ENCODE measurements around the gene DPP3.

The DPP3 gene

GRCh38 chr11:66471142-66471541 is 9.1 kb upstream of the DPP3 start:
- no peak for DNase-seq (ENCODE audit: low read depth, low spot score)
- TF ChIP-seq CTCF (IDR thresholded peaks at IDR 0.05; ENCODE audit: low read depth, low read length), result no peak
- in situ Hi-C loops (cut with HindIII; ENCODE audit: low sequenced_read_pairs), result no loop called here
- no peak overlapping the region for H3K4me3 ChIP-seq (ENCODE audit: low read depth, low read length)

- no peak for DNase-seq (ENCODE audit: low read depth, low spot score)
- no peak for TF ChIP-seq CTCF (IDR thresholded peaks at IDR 0.05; ENCODE audit: low read depth, low read length)
- in situ Hi-C loops (cut with HindIII; ENCODE audit: low sequenced_read_pairs), result no loop called here
- no peak overlapping the region for H3K4me3 ChIP-seq (ENCODE audit: low read depth, low read length)
Measured at GRCh38 chr11:66472054-66472453, 8.2 kb upstream of the DPP3 start.

- H3K4me3 ChIP-seq (ENCODE audit: low read depth, low read length), result no peak overlapping the region
- no peak for DNase-seq (ENCODE audit: low read depth, low spot score)
- no peak for TF ChIP-seq CTCF (IDR thresholded peaks at IDR 0.05; ENCODE audit: low read depth, low read length)
- in situ Hi-C loops (cut with HindIII; ENCODE audit: low sequenced_read_pairs), result no loop called here
Measured at GRCh38 chr11:66473167-66473566, 7.1 kb upstream of the DPP3 start.

GRCh38 chr11:66473608-66474515 is 6.4 kb upstream of the DPP3 start:
- in situ Hi-C loops (cut with HindIII; ENCODE audit: low sequenced_read_pairs), result no loop called here
- H3K4me3 ChIP-seq (ENCODE audit: low read depth, low read length), result no peak overlapping the region
- no peak for TF ChIP-seq CTCF (IDR thresholded peaks at IDR 0.05; ENCODE audit: low read depth, low read length)
- DNase-seq (ENCODE audit: low read depth, low spot score), result no peak

GRCh38 chr11:66475349-66476172 is 4.7 kb upstream of the DPP3 start:
- H3K4me3 ChIP-seq (ENCODE audit: low read depth, low read length), result no peak overlapping the region
- no peak for DNase-seq (ENCODE audit: low read depth, low spot score)
- TF ChIP-seq CTCF (IDR thresholded peaks at IDR 0.05; ENCODE audit: low read depth, low read length), result no peak
- in situ Hi-C loops (cut with HindIII; ENCODE audit: low sequenced_read_pairs), result no loop called here

GRCh38 chr11:66476173-66476840 is 3.9 kb upstream of the DPP3 start:
- no peak overlapping the region for H3K4me3 ChIP-seq (ENCODE audit: low read depth, low read length)
- no peak for TF ChIP-seq CTCF (IDR thresholded peaks at IDR 0.05; ENCODE audit: low read depth, low read length)

More at GRCh38 chr11:66476173-66476840, 3.9 kb upstream of the DPP3 start:
- in situ Hi-C loops (cut with HindIII; ENCODE audit: low sequenced_read_pairs), result no loop called here
- DNase-seq (ENCODE audit: low read depth, low spot score), result no peak
